NK-92 treated with Interleukin-12 subunit alpha and Interleukin-12 subunit beta, amount 100 ng/mL, for 24 hours (cell line): ENCODE data around the gene KIAA0319L.
"Not testable (repeated sequence)": the region's sequence is repeated elsewhere in the genome, so short reads cannot be mapped to it uniquely, and the experiment has no call there.

Experiments used
- DNase-seq: peaks from one replicate; lab custom pipeline; 2025; lab: John Stamatoyannopoulos, UW

KIAA0319L gene

DNA sequence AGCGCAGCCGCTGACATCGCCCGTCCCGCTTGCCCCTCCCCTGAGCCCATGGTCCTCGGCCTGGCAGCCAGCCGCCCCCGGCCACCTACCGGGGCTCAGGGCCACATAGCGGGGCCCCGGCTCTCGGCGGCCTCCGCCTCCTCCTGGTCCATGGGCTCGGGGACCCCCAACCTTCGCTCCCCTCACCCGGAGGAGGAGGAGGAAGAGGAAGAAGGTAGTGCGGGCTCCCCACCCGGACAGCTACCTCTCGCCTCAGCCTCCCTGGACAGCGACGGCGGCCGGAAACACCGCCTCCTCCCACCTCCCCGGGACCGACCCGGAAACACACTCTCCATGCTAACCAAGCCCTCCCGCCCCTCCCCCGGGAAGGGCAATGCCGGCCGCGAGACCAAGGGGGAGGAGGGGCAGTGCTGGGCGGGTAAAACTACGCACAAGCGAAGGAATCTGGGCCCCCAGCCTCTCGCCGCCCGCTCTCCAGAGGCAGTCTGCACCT, at the start of gene KIAA0319L:
Gene KIAA0319L, minus strand, starts transcription at position 286 of the 493 bp plus-strand sequence. CDS start 2,912 bp downstream, outside the sequence.
- peak; percentile 91 for DNase-seq

DNA sequence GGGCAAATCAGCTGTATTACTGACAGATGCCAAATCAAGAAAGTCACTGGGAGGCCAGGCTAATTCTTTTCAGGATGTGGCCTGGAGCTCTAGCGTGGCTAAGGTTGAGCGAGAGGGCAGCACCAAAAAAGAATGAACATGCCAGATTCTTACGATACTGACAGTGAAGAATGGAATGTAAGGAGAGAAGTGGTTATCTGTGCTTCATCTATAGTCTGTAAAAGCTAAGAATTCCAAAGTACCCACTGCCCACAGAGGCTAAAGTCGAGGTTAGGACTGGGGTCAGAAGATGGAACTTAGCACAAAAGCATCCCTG, 48.6 kb upstream of the KIAA0319L start:
- DNase-seq: no peak

GRCh38 chr1:35605071-35605866, 48.1 kb upstream of the KIAA0319L start:
- DNase-seq: no peak

- no peak for DNase-seq
Measured at GRCh38 chr1:35603941-35604340, 46.7 kb upstream of the KIAA0319L start.

DNA sequence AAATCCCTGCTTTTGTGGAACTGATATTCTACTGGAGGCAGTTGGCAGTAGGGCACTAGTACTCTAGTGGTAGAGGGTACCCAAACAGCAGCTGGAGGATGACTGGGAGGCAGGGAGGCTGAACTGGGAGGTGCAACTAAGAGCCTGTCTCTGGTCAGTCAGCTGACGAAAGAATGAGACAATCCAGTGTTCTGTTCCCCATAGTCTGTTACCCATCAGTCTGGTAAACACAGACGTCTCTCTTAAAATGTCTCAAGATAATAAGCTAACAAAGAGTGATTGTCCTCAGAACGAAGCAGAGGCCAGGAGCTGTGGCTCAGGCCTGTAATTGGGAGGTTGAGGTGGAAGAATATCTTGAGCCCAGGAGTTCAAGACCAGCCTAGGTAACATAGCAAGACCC, 46.3 kb upstream of the KIAA0319L start:
- no peak for DNase-seq

DNA sequence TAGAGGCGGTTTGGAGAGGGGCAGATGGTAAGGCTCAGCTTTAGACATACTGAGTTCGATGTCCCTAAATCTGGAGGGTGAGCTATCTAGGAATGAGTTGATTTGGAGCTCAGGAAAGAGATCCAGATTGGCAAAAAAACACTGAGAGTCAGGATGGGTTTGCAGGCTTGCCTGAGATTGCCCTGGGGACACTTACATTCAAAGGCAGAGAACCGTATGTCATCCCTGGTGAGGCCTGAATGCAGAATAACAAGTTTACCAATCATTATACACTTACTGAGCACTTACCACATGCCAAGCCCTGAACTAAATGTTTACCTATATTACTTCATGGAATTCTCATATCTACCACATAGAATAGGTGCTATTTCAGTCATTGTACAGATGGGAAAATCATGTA, 43.4 kb upstream of the KIAA0319L start:
- no peak for DNase-seq

DNA sequence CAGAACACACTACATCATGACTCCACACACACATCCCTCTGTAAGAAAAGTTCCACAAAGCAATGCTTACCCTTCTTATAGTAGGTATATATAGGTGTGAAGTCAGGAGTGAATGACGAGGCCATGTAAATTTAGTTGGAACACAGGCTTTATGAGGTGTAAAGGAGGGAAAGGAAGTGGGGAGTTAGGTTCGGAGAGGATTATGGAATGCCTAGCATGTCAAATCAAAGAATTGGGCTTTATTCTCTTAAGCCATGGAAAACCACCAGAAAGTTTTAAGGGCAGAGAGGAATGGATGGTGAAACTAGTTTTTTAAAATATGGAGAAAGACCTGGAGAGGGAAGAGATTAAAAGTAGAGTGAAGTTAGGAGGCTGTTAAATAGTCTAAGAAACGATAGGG, 42.2 kb upstream of the KIAA0319L start:
- no peak for DNase-seq

DNA sequence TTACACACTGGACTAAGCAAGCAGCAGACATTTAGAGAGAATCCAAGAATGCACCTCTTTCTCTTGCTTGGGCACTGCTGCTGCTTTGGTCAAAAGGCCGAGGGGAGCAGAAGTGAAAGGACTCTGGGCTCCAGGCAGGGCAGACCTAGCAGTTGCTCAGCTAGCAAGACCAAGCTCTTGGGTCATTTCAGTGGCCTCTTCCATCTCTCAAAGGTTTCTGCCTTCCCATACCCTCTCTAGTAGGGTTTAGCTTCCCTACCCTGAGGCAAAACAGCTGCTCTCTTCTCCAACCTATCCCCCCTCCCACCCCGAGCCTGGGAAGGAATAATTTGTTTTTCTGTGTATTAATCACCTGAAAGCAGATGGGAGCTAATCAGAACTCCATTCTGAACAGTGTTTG, 41.7 kb upstream of the KIAA0319L start:
- DNase-seq: no peak

- no peak for DNase-seq
Measured at GRCh38 chr1:35597870-35598269, 40.7 kb upstream of the KIAA0319L start.

GRCh38 chr1:35595684-35596083, 38.5 kb upstream of the KIAA0319L start:
- no peak for DNase-seq

DNA sequence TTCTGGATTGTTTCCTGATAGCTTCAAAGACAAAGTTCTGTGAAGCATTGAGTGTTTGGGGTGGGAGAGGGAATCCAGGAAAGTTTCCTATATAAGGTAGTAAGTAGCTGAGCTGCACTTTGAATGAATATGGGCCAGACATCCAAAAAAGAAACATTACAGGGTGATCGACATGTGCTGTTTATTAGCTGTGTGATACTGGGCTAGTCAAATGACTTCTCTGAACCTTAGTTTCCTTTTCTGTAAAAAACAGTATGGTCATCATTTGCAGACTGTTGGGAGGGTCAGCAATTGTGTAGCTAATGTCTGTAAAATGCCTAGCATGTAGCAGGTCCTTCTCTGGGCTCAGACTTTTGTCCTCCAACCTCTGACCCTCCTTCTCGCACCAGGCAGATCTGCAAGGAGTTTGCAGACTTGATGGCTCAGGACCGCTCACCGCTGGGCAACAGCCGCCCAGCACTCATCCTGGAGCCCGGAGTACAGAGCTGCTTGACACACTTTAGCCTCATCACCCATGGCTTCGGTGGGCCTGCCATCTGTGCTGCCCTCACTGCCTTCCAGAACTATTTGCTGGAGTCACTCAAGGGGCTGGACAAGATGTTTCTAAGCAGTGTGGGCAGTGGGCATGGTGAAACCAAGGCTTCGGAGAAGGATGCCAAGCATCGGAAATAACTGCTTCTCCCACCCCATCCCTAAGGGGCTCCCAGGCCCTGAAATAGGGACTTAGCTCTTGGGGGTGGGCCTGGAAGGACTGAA, 37.0 kb upstream of the KIAA0319L start:
- DNase-seq: no peak

DNA sequence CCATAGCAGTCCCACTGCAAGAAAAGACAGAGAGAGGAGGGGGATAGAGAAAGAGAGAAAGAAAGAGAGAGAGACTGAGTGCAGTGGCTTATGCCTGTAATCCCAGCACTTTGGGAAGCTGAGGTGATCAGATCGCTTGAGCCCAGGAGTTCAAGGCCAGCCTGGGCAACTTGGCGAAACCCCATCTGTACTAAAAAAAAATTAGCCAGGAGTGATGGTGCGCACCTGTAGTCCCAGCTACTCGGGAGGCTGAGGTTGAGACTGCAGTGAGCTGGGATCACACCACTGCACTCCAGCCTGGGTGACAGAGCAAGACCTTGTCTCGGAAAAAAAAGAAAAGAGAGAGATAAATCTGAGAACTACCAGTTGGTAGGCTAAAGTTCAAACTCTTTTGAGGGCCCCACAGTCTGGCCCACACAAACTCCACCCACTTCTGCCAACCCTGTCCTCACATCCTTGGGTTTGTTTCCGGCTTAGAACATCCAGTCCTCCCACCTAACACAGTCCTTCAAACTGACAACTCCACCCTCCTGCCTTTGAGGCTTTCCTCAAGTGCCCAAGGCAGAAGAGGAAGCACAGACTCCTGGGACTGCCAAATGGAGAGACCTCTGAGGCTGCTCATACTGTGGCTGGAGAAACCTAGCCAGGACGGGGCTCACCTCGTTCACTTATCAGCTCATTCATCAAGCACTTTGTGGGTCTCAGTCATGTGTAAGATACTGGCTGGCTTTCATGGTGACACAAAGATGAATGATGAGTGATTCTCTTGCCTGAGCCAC, 36.0 kb upstream of the KIAA0319L start:
- DNase-seq: no peak

GRCh38 chr1:35591211-35591610, 34.0 kb upstream of the KIAA0319L start:
- no peak for DNase-seq

DNA sequence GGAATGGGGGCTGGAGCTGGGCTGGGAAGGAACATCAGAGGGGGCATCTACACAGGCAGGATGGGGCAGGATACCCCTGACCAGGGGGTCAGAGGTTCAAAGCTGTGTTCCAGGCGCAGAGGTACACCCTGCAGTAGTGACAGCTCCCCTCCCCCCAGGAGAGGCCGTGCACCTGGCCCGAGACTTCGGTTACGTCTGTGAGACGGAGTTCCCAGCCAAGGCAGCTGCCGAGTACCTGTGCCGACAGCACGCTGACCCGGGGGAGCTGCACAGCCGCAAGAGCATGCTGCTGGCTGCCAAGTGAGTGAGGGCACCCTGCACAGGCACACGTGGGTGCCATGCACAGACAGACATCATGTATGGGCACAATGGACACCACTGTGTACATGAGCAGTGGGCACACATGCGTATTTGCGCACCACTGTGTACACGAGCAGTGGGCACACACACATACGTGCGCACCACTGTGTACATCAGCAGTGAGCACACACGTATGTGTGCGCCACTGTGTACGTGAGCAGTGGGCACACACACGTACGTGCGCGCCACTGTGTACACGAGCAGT, 33.4 kb upstream of the KIAA0319L start:
- no peak for DNase-seq

GRCh38 chr1:35589516-35590427, 32.6 kb upstream of the KIAA0319L start:
- no peak for DNase-seq

- no peak for DNase-seq
Measured at GRCh38 chr1:35588197-35588910, 31.2 kb upstream of the KIAA0319L start.

DNA sequence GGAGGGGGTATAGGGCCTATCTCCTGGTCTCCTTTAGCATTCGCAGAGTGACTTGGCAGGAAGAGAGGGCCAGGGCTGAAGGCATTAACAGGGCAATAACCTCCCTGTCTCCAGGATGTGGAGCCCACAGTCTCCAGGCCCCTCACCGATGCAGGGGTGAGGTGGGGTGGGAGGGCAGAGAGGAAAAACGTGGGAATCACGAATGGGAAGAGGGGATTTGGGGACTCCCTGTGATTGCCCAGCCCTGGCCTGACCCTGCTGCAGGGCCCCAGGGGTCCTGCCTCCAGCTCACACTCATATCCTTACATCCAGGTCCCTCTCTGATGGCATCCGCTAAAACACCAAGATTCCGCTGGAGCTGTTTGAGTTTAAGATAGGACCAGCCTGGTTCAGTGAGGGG, 30.5 kb upstream of the KIAA0319L start:
- DNase-seq: no peak

DNA sequence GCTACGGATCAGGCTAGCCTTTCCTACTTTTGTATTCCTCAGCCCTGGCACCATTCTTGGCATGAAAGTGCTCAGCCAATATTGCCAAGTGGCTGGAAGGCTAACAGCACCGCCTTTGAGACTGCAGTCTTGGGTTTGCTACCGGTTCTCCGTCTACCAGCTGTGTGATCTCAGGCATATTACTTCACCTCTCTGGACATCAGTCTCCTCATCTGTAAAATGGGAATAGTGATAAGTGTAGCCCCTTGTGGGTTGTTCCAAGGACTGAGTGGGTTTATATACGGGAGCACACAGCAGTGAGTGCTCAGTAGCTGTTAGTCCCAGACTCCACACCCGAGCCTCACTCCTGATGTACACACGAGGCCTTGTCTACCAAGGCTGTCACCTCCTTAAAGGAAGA, 29.6 kb upstream of the KIAA0319L start:
- no peak for DNase-seq

DNA sequence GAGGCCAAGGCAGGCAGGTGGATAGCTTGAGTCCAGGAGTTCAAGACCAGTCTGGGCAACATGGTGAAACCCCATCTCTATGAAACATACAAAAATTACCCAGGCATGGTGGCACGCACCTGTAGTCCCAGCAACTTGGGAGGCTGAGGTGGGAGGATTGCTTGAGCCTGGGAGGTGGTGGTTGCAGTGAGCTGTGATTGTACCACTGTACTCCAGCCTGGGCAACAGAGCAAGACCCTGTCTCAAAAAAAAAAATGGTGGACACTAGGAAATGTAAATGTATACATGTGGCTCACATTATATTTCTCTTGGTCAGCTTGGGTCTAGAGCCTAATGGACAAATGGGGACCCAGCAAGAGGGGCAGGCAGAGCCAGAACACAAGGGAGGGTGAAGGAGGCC, 28.6 kb upstream of the KIAA0319L start:
- DNase-seq: not testable (repeated sequence)

- DNase-seq: no peak
Measured at GRCh38 chr1:35585281-35585680, 28.1 kb upstream of the KIAA0319L start.
